ENCODE results near the gene PIK3C2G. TPM values are rescaled to one million over a fixed set of nuclear protein-coding genes. Genes with fewer than 3 reads are reported as not detected.

PIK3C2G gene
- polyA plus RNA-seq, 2 of the 4 experiments (the other 2 are of a cell fraction) = 0.01 TPM; not detected in 1

DNA sequence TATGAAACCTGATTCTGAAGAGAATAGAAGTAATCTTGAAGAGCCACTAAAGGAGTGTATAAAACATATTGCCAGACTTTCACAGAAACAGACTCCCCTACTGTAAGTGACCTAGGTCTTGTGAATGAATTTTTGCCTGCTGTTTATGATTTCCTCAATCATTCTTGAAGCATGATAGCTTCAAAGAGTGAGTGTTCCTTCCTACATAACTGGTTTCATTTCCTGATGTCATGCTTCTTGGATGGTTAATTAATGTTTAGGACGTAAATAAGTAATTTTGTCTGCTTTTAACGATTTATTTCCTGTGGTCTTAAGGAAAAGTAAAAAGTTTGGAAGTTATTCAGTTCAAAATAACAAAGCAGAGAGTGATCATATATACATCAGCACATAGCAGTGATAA, 129.8 kb downstream of the PIK3C2G start:
- Histone ChIP-seq H3K4me2 (no peak overlapping the region), H3K4me3 (no peak overlapping the region), H3K27ac (no peak overlapping the region), H3K9me3 (no peaks in the 10 kb centered on the region), H3K4me1 (no peaks in the 10 kb centered on the region)
- no peak for TF ChIP-seq CBX2 (IDR thresholded peaks at IDR 0.05; ENCODE audit: borderline replicate concordance, low read depth)
- no peak for TF ChIP-seq SREBF2 (IDR thresholded peaks at IDR 0.05)
- TF ChIP-seq, protein P1, sequence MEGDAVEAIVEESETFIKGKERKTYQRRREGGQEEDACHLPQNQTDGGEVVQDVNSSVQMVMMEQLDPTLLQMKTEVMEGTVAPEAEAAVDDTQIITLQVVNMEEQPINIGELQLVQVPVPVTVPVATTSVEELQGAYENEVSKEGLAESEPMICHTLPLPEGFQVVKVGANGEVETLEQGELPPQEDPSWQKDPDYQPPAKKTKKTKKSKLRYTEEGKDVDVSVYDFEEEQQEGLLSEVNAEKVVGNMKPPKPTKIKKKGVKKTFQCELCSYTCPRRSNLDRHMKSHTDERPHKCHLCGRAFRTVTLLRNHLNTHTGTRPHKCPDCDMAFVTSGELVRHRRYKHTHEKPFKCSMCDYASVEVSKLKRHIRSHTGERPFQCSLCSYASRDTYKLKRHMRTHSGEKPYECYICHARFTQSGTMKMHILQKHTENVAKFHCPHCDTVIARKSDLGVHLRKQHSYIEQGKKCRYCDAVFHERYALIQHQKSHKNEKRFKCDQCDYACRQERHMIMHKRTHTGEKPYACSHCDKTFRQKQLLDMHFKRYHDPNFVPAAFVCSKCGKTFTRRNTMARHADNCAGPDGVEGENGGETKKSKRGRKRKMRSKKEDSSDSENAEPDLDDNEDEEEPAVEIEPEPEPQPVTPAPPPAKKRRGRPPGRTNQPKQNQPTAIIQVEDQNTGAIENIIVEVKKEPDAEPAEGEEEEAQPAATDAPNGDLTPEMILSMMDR (IDR thresholded peaks at IDR 0.05) = no peak
- TF ChIP-seq RFX5 (IDR thresholded peaks at IDR 0.05) = no peak
- TF ChIP-seq CEBPB (IDR thresholded peaks at IDR 0.05) = no peak
- no peak for TF ChIP-seq EHMT2 (IDR thresholded peaks at IDR 0.05; ENCODE audit: low read depth)
- TF ChIP-seq MAFK (IDR thresholded peaks at IDR 0.05; ENCODE audit: partially characterized antibody) = no peak
- no peak for TF ChIP-seq HOXB13 (CRISPR knock-in tag; IDR thresholded peaks at IDR 0.05; ENCODE audit: low read depth)
- no peak for TF ChIP-seq JUN (IDR thresholded peaks at IDR 0.05)
- no peak for TF ChIP-seq CHD4 (IDR thresholded peaks at IDR 0.05; ENCODE audit: borderline replicate concordance)
- no peak for TF ChIP-seq ZNF302 (CRISPR knock-in tag; IDR thresholded peaks at IDR 0.05)
- no peak for TF ChIP-seq EHF (CRISPR knock-in tag; IDR thresholded peaks at IDR 0.05)
- FAIRE-seq = no peak
- no peak for ATAC-seq
- POLR2A ChIA-PET = no interaction called here
- 9% methylated on average over 2 of the region's 2 CpGs for WGBS (ENCODE audit: missing lambda C conversion rate)
- DNase-seq (ENCODE audit: low read depth in 1 of 2, low spot score in 1 of 2) = no peak
- CTCF ChIA-PET = no interaction called here

DNA sequence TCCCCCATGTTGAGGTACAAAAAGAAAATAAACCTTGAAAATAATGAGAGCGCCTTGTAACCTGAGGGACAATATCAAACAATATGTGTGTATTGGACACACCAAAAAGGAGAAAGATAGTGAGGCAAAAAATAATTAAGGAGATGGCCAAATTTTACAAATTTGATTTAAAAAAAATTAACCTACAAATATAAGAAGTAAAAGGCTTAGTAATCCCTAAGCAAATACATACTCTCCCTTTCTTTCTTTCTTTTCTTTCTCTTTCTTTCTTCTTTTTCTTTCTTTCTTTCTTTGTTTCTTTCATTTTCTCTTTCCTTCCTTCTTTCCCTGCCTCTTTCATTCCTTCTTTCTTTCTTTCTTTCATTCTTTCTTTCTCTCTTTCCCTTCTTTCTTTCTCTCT, 133.4 kb downstream of the PIK3C2G start:
- ATAC-seq = no peak
- no peaks in the 10 kb centered on the region for H3K4me1 ChIP-seq

More for the DNA sequence above, 133.4 kb downstream of the PIK3C2G start:
- no peak overlapping the region for H3K4me3 ChIP-seq
- H3K4me2 ChIP-seq = no peak overlapping the region
- WGBS (ENCODE audit: missing lambda C conversion rate) = 70% methylated on average over 1 of the region's 1 CpG
- DNase-seq (ENCODE audit: low read depth in 1 of 2, low spot score in 1 of 2) (no peak), FAIRE-seq (no peak)
- CTCF ChIA-PET = no interaction called here
- POLR2A ChIA-PET = no interaction called here
- no peaks in the 10 kb centered on the region for H3K9me3 ChIP-seq
- no peak for TF ChIP-seq MAZ (IDR thresholded peaks at IDR 0.05; ENCODE audit: borderline replicate concordance, low read depth, low read length)
- no peak for TF ChIP-seq EHF (CRISPR knock-in tag; IDR thresholded peaks at IDR 0.05)
- TF ChIP-seq HES2 (IDR thresholded peaks at IDR 0.05) = no peak
- TF ChIP-seq RARB (CRISPR knock-in tag; IDR thresholded peaks at IDR 0.05) = no peak
- TF ChIP-seq GATA3 (IDR thresholded peaks at IDR 0.05; ENCODE audit: borderline replicate concordance) = no peak
- no peak for TF ChIP-seq MAX (IDR thresholded peaks at IDR 0.05)
- TF ChIP-seq, protein P1 (IDR thresholded peaks at IDR 0.05) = no peak
- no peak for TF ChIP-seq EHMT2 (IDR thresholded peaks at IDR 0.05; ENCODE audit: low read depth)
- TF ChIP-seq RFX5 (IDR thresholded peaks at IDR 0.05) = no peak
- no peak for TF ChIP-seq USF2 (IDR thresholded peaks at IDR 0.05)
- TF ChIP-seq HOXB5 (CRISPR knock-in tag; IDR thresholded peaks at IDR 0.05) = no peak
- TF ChIP-seq, protein P2, sequence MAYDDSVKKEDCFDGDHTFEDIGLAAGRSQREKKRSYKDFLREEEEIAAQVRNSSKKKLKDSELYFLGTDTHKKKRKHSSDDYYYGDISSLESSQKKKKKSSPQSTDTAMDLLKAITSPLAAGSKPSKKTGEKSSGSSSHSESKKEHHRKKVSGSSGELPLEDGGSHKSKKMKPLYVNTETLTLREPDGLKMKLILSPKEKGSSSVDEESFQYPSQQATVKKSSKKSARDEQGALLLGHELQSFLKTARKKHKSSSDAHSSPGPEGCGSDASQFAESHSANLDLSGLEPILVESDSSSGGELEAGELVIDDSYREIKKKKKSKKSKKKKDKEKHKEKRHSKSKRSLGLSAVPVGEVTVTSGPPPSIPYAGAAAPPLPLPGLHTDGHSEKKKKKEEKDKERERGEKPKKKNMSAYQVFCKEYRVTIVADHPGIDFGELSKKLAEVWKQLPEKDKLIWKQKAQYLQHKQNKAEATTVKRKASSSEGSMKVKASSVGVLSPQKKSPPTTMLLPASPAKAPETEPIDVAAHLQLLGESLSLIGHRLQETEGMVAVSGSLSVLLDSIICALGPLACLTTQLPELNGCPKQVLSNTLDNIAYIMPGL (CRISPR knock-in tag; IDR thresholded peaks at IDR 0.05; ENCODE audit: borderline replicate concordance) = no peak
- TF ChIP-seq TP53 (CRISPR knock-in tag; IDR thresholded peaks at IDR 0.05) = no peak
- no peak overlapping the region for H3K27ac ChIP-seq
